IMR-90 (cell line): ENCODE data around the gene COL2A1. TPM values are rescaled to one million over a fixed set of nuclear protein-coding genes. Genes with fewer than 3 reads are reported as not detected.
A peak's percentile ranks its signal among the peaks of the same experiment; 100 is the strongest.

ENCODE experiments used
- ATAC-seq: fragments of 200-7000 bp; cut with Tn5 transposase; 2 replicates; pipeline ENCODE4 v1.9.1; 2020; ENCODE audit warnings: low read depth, mild to moderate bottlenecking, moderate library complexity
- BruUV-seq: library from RNA; stranded (reverse); fragments of 400-500 nt; replicated peaks from 2 replicates; lab custom pipeline; 2021; lab: Mats Ljungman, UMichigan
- CTCF ChIA-PET: fragments of 300-600 bp; formaldehyde crosslinking; extraction: SDS; loops from one replicate; lab custom pipeline; 2021; ENCODE audit warnings: antibody characterized with exemption; lab: Yijun Ruan, JAX
- POLR2A ChIA-PET: fragments of 300-600 bp; sonication (Branson Sonifier 250); formaldehyde crosslinking; loops from one replicate; lab custom pipeline; 2022; ENCODE audit warnings: antibody characterized with exemption; ENCODE audit not compliant: unreplicated experiment; lab: Charles Lee
- DNase-seq: peaks from one replicate; pipeline ENCODE4 v3.0.0; 2013
- H2AFZ ChIP-seq: replicated peaks from 2 replicates; pipeline ENCODE3; 2013; ENCODE audit warnings: low read length, mild to moderate bottlenecking; ENCODE audit not compliant: poor library complexity
- H2AK5ac ChIP-seq: 2 replicates; pipeline ENCODE4 v1.6.1; 2013; ENCODE audit warnings: low read depth, low read length, inconsistent platforms
- H2AK9ac ChIP-seq: replicated peaks from 2 replicates; pipeline ENCODE3; 2013; ENCODE audit warnings: mild to moderate bottlenecking, low read depth, low read length, moderate library complexity; ENCODE audit not compliant: poor library complexity
- H2BK120ac ChIP-seq: 2 replicates; pipeline ENCODE4 v1.6.1; 2013; ENCODE audit warnings: low read depth, low read length, inconsistent platforms
- H2BK15ac ChIP-seq: 3 replicates; pipeline ENCODE4 v1.6.1; 2013; ENCODE audit warnings: low read depth, low read length, inconsistent platforms
- H2BK20ac ChIP-seq: 2 replicates; pipeline ENCODE4 v1.6.1; 2013; ENCODE audit warnings: low read depth, mild to moderate bottlenecking, inconsistent platforms, low read length, moderate library complexity
- H2BK5ac ChIP-seq: 2 replicates; pipeline ENCODE4 v1.6.1; 2013; ENCODE audit warnings: mild to moderate bottlenecking, low read depth, low read length, inconsistent platforms; ENCODE audit not compliant: poor library complexity, severe bottlenecking
- H3K14ac ChIP-seq: replicated peaks from 2 replicates; pipeline ENCODE4 v1.6.1; 2013; ENCODE audit warnings: low read depth, low read length, inconsistent platforms
- H3K18ac ChIP-seq: 2 replicates; pipeline ENCODE4 v1.6.1; 2013; ENCODE audit warnings: low read depth, low read length, control low read depth
- H3K23ac ChIP-seq: 2 replicates; pipeline ENCODE4 v1.6.1; 2013; ENCODE audit warnings: low read depth, low read length, inconsistent platforms
- H3K27ac ChIP-seq: 2 replicates; pipeline ENCODE4 v1.5.1; 2013; ENCODE audit warnings: mild to moderate bottlenecking, control low read depth, low read length; ENCODE audit not compliant: insufficient read depth
- H3K27me3 ChIP-seq: 2 replicates; pipeline ENCODE4 v1.6.1; 2013; ENCODE audit warnings: low read length; ENCODE audit not compliant: control insufficient read depth, insufficient read depth
- H3K36me3 ChIP-seq: 2 replicates; pipeline ENCODE4 v1.6.1; 2013; ENCODE audit warnings: low read length, mixed read lengths; ENCODE audit not compliant: control insufficient read depth, insufficient read depth
- H3K4ac ChIP-seq: 2 replicates; pipeline ENCODE4 v1.6.1; 2013; ENCODE audit warnings: low read depth, low read length, inconsistent platforms
- H3K4me1 ChIP-seq: 2 replicates; pipeline ENCODE4 v1.6.1; 2013; ENCODE audit warnings: low read length, mixed read lengths; ENCODE audit not compliant: control insufficient read depth, insufficient read depth
- H3K4me2 ChIP-seq: 2 replicates; pipeline ENCODE4 v1.6.1; 2013; ENCODE audit warnings: low read depth, mild to moderate bottlenecking, control low read depth, low read length, moderate library complexity
- H3K4me3 ChIP-seq: 2 replicates; pipeline ENCODE4 v1.5.1; 2013; ENCODE audit warnings: low read depth, mild to moderate bottlenecking, control low read depth, low read length, moderate library complexity; ENCODE audit not compliant: insufficient read depth
- H3K56ac ChIP-seq: 2 replicates; pipeline ENCODE4 v1.6.1; 2013; ENCODE audit warnings: low read length, inconsistent platforms; ENCODE audit not compliant: insufficient read depth; ENCODE audit errors: extremely low read depth
- H3K79me1 ChIP-seq, 2 experiments: 2 replicates each; pipeline ENCODE4 v1.6.1; 2013; ENCODE audit warnings: low read length in 2 of 2, inconsistent platforms in 1 of 2, low read depth in 1 of 2
- H3K9ac ChIP-seq: 2 replicates; pipeline ENCODE4 v1.6.1; 2013; ENCODE audit warnings: low read depth, low read length, control low read depth
- H3K9me1 ChIP-seq: 2 replicates; pipeline ENCODE4 v1.6.1; 2013; ENCODE audit warnings: low read length, inconsistent platforms; ENCODE audit not compliant: insufficient read depth
- H3K9me3 ChIP-seq: 2 replicates; pipeline ENCODE4 v1.6.1; 2013; ENCODE audit warnings: low read length; ENCODE audit not compliant: control insufficient read depth, insufficient read depth
- H4K20me1 ChIP-seq: 2 replicates; pipeline ENCODE4 v1.6.1; 2013; ENCODE audit warnings: low read length, inconsistent platforms; ENCODE audit not compliant: insufficient read depth
- H4K5ac ChIP-seq: 2 replicates; pipeline ENCODE4 v1.6.1; 2013; ENCODE audit warnings: mild to moderate bottlenecking, low read depth, low read length, control low read depth
- H4K8ac ChIP-seq, 2 experiments: 2 replicates each; pipeline ENCODE4 v1.6.1; 2013; ENCODE audit warnings: low read depth in 2 of 2, low read length in 2 of 2, control low read depth in 1 of 2, inconsistent platforms in 1 of 2
- H4K91ac ChIP-seq: 2 replicates; pipeline ENCODE4 v1.6.1; 2013; ENCODE audit warnings: low read depth, low read length, inconsistent platforms; ENCODE audit not compliant: insufficient read depth
- CEBPB ChIP-seq: IDR thresholded peaks from 2 replicates; pipeline ENCODE4 v1.6.1; 2012; ENCODE audit warnings: low read depth, low read length, improper control_type of control experiment
- CHD1 ChIP-seq: IDR thresholded peaks from 2 replicates; pipeline ENCODE4 v1.6.1; 2012; ENCODE audit warnings: low read depth, low read length, improper control_type of control experiment
- MAFK ChIP-seq: IDR thresholded peaks from 2 replicates; pipeline ENCODE4 v1.6.1; 2012; ENCODE audit warnings: low read depth, low read length, improper control_type of control experiment
- WGBS, 2 experiments: methylation state at CpG; one replicate each; pipeline versions ENCODE4 v1.1.5 to v1.1.7; 2013; ENCODE audit warnings: missing lambda C conversion rate in 2 of 2; ENCODE audit not compliant: insufficient read length in 1 of 2; ENCODE audit errors: extremely low coverage in 2 of 2; 5-methylcytosine and 5-hydroxymethylcytosine counted together
- dilution Hi-C: fragments of 300-500 bp; cut with HindIII; formaldehyde crosslinking; loops from one replicate; pipeline ENCODE4 v1.14.3; 2018; ENCODE audit warnings: low sequenced_read_pairs; ENCODE audit not compliant: unreplicated experiment
- in situ Hi-C: fragments of 300-500 bp; cut with MboI; formaldehyde crosslinking; loops from 3 replicates; pipeline ENCODE4 v1.14.3; 2019; ENCODE audit warnings: low sequenced_read_pairs, inconsistent platforms, mixed read lengths
- intact Hi-C: fragments of 100-400 bp; cut with micrococcal nuclease; formaldehyde crosslinking; loops from 2 replicates; pipeline ENCODE4 v1.10.0; 2022
- polyA plus RNA-seq, 3 experiments: library from polyadenylated mRNA; depleted of rRNA; stranded (reverse); fragments of >200 nt; gene quantifications; 2 replicates each; pipeline ENCODE4 v1.2.3, GENCODE V29; 2012; ENCODE audit warnings: low replicate concordance in 1 of 3
- total RNA-seq: library from RNA; depleted of rRNA; stranded (reverse); fragments of >200 nt; gene quantifications from 2 replicates; pipeline ENCODE4 v1.2.3, GENCODE V29; 2012
- TF ChIP-seq, protein P1 (sequence below): fragments of 150-350 bp; IDR thresholded peaks from 2 replicates; pipeline ENCODE4 v1.6.1; 2016; ENCODE audit warnings: low read depth, mild to moderate bottlenecking, low read length, moderate library complexity, borderline replicate concordance

COL2A1 gene
- total and polyA plus RNA-seq, 2 of the 4 experiments (the other 2 are of a cell fraction): 0.05 TPM; not detected in 1

DNA sequence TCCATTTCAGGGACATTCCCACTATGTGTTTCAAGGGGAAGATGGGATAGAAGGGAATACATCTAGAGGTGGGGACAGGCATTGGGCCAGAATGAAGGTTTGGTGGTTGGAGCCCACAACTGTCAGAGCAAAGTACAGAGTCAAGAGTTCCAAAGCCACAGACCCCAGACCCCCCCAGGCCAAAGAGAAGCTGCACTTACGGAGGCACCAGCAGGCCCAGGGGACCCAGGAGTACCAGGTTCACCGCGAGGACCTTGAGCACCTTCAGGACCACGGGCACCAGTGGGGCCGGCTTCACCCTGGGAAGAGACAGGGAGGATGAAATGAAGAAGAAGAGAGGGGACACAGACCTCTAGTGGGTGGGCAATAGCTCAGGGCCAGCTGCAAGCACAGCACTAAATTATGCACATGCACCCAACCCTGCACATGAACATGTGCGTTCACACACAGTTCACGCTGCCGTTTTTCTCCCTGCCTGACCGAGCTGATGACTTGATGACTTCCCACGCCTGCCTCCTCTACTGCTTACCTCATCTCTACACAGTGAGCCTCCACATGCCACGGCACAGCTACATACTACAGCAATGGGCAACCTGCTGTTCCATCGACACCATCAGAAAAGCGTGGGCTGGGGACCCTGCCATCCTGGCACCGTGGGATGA, 16.7 kb downstream of the COL2A1 start:
- H3K9ac ChIP-seq: no peak overlapping the region
- H3K18ac ChIP-seq: no peak overlapping the region
- no TSS peak for BruUV-seq
- CTCF ChIA-PET: interaction anchor here (0.6 kb wide), 2 partner anchors 25 to 45 kb away, joined by 3 read pairs; no protein-coding TSS in a partner anchor
- H3K27ac ChIP-seq: no peak overlapping the region
- peak overlapping the region; percentile 25 for H2AK9ac ChIP-seq
- H2BK5ac ChIP-seq: no peak overlapping the region
- H4K8ac ChIP-seq: no peak overlapping the region
- peak overlapping the region; percentile 56 for H2AFZ ChIP-seq
- DNase-seq (peak; percentile 43), ATAC-seq (peak; percentile 40)
- no peak overlapping the region for H2BK15ac ChIP-seq
- POLR2A ChIA-PET: no interaction called here
- H2BK20ac ChIP-seq: no peak overlapping the region
- H3K4ac ChIP-seq: no peak overlapping the region
- intact Hi-C loops: no loop called here
- H4K5ac ChIP-seq: no peak overlapping the region
- no peak overlapping the region for H2AK5ac ChIP-seq
- 41% methylated on average over 5 of the region's 14 CpGs; no CpG with 5 or more reads in 1 of the 2 experiments for WGBS, 2 experiments
- H3K36me3 ChIP-seq: no peaks in the 10 kb centered on the region
- TF ChIP-seq CEBPB (no peak), MAFK (no peak), CHD1 (no peak)
- TF ChIP-seq, protein P1, sequence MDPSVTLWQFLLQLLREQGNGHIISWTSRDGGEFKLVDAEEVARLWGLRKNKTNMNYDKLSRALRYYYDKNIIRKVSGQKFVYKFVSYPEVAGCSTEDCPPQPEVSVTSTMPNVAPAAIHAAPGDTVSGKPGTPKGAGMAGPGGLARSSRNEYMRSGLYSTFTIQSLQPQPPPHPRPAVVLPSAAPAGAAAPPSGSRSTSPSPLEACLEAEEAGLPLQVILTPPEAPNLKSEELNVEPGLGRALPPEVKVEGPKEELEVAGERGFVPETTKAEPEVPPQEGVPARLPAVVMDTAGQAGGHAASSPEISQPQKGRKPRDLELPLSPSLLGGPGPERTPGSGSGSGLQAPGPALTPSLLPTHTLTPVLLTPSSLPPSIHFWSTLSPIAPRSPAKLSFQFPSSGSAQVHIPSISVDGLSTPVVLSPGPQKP: no peak
- H3K79me1 ChIP-seq: no peaks in the 10 kb centered on the region
- H3K4me3 ChIP-seq: no peak overlapping the region
- no peak overlapping the region for H3K14ac ChIP-seq
- no peaks in the 10 kb centered on the region for H3K9me3 ChIP-seq
- no peaks in the 10 kb centered on the region; the same call in 1 of the 2 replicates for H3K9me1 ChIP-seq
- H3K27me3 ChIP-seq: peaks cover 37% of the 10 kb centered on the region
- no peaks in the 10 kb centered on the region; the same call in 1 of the 2 replicates for H3K4me1 ChIP-seq
- no peak overlapping the region for H2BK120ac ChIP-seq
- dilution Hi-C loops: no loop called here
- H3K4me2 ChIP-seq: no peak overlapping the region
- in situ Hi-C loops: no loop called here
- no peak overlapping the region for H4K91ac ChIP-seq
- H4K20me1 ChIP-seq: no peaks in the 10 kb centered on the region
- no peak overlapping the region for H3K23ac ChIP-seq
- H3K56ac ChIP-seq: no peak overlapping the region
